Midbrain (tissue), 1 donor: ENCODE measurements around the gene COX6A1.
A peak's percentile ranks its signal among the peaks of the same experiment; 100 is the strongest.
"Not testable (repeated sequence)": the region's sequence is repeated elsewhere in the genome, so short reads cannot be mapped to it uniquely, and the experiment has no call there.

Experiments
- DNase-seq: peaks from one replicate; lab custom pipeline; 2025; lab: John Stamatoyannopoulos, UW

The COX6A1 gene

GRCh38 chr12:120428597-120429229, 9.2 kb upstream of the COX6A1 start:
- DNase-seq, result no peak

DNA sequence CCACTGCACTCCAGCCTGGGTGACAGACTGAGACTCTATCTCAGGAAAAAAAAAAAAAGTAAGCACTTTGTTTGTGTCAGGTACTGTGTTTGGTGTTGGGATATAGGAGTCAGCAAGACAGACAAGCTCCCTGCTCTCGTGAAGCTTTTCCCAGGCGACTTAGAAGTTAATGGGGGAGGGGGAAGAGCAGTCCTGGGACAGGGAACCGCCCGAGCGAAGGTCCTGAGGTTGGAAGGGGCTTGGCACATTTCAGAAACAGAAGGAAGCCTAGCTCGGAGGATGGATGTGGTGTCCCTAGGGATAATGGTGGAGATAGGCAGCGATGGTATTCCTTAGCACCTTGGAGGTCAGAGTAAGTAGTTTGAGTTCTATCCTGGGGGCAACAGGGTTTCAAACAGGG, 8.5 kb upstream of the COX6A1 start:
- DNase-seq, result no peak

- DNase-seq, result no peak
Observed at GRCh38 chr12:120432772-120433525, 5.0 kb upstream of the COX6A1 start.

GRCh38 chr12:120438495-120439198, 734 bp downstream of the COX6A1 start:
- DNase-seq, result no peak

DNA sequence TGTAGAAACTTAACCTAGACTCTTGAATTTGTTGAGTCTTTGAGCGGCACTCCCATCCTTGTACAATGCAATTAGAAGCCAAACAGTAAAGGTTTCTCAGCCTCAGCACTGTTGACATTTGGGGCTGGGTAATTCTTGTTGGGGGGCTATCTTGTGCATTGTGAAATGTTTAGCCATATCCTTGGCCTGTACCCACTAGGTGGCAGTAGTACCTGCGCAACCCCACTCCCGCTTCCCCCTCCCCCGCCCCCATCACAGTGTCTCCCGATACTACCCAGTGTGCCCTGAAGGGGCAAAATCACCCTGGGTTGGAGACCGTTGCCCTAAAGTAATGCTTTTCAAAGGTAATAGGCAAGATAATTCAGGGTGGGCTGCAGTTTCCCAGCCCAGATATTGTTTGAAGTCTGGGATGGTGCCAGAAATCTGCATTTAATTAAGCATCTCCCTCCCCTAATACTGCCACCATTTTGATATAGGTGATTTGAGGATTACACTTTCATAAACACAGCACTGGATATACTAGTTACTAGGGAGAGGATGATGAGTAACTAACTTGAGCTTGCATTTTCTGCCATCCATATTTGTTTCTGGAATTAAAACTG, 1.8 kb downstream of the COX6A1 start:
- DNase-seq, result peak; percentile 44

DNA sequence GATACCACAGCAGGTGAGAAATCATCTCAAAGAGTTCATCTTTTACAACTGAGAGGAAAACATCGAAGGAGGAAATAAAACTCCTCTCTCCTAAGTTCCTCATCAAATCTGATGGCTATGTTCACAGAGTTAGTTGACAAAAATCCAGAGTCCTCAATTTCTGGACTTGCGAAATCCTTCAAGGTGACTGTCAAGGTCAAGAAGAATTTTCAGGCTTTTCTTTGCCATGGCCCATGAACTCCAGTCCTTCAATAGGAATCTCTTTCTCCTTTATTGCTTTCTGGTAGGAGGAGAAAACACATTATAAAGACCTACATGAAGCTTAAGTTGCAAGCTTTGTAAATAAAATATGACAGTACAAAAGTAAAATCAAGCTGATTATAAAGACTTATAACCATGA, 6.8 kb downstream of the COX6A1 start:
- DNase-seq, result no peak

DNA sequence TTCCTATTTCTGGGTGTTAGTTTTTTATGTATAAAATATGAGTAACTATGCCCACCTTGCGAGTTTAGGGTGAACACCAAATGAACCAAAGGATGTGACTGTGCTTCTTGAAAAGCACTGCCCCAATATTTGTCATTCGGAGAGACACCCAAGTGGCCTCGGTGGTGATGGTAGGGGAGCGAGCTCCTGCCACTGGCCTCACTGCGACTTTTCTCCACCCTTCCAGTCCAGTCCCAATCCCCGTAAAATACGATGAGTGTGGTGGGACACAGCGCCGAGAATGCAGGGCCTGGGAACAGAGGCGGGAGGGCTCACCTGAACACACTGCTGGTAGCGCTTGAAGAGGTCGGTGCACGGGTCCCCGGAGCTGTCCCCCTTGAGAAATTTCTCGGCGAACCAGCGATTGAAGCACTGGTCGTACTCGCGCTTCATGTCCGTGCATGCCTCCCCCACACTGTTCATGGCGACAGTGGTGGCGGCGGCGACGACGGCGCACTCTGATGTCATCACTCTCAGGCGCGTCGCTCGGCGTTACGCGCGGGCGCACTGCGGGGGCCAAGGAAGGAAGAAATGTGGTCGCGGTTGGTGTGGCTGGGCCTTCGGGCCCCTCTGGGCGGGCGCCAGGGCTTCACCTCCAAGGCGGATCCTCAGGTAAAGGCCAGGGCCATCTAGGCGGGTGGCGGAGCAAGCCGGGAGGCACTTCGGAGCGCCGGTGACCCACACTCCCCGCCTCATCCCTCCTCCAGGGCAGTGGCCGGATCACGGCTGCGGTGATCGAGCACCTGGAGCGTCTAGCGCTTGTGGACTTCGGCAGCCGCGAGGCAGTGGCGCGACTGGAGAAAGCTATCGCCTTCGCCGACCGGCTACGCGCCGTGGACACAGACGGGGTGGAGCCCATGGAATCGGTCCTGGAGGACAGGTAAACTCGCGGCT, 8.3 kb downstream of the COX6A1 start, which contains the start of the genes GATC and TRIAP1:
TSS of gene GATC (plus strand) at position 534 of the 933 bp plus-strand sequence. CDS start at position 571, 37 bp downstream.
TSS of gene TRIAP1 (minus strand) at position 474 of the 933 bp plus-strand sequence. CDS start at position 462, 12 bp downstream.
- peak; percentile 90 for DNase-seq

GRCh38 chr12:120446844-120447178, 8.9 kb downstream of the COX6A1 start:
- DNase-seq, result not testable (repeated sequence)

GRCh38 chr12:120447992-120448391, 10.1 kb downstream of the COX6A1 start:
- DNase-seq, result no peak

DNA sequence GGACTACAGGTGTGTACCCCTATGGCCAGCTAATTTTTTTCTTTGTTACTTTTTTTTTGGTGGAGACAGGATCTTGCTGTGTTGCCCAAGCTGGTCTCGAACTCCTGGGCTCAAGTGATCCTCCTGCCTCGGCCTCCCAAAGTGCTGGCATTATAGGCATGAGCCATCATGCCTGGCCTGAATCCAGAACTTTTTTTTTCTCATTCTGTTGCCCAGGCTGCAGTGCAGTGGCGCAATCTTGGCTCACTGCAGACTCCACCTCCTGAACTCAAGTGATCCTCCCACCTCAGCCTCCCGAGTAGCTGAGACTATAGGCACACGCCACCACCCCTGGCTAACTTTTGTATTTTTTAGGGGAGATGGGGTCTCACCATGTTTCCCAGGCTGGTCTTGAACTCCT, 14.6 kb downstream of the COX6A1 start:
- not testable (repeated sequence) for DNase-seq

- no peak for DNase-seq
Observed at GRCh38 chr12:120453060-120453750, 15.3 kb downstream of the COX6A1 start.

GRCh38 chr12:120453977-120454376, 16.1 kb downstream of the COX6A1 start:
- DNase-seq, result no peak

DNA sequence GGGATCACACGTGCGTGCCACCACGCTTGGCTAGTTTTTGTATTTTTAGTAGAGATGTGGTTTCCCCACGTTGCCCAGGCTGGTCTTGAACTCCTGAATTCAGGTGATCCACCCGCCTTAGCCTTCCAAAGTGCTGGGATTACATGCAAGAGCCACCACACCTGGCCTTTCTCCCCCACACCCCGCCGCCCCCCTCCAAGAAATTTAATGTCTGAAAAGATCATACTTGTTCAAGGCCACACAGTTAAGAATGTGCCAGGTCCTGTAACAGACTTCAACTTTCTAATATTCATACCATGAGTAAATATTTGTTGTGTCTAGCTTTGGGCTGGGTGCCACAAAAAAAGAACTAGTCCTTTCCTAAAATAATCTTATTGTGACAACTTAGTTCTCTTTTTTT, 17.4 kb downstream of the COX6A1 start:
- DNase-seq, result no peak

- DNase-seq, result no peak
Observed at GRCh38 chr12:120457133-120457532, 19.2 kb downstream of the COX6A1 start.

- DNase-seq, result no peak
Observed at GRCh38 chr12:120460157-120460556, 22.2 kb downstream of the COX6A1 start.

DNA sequence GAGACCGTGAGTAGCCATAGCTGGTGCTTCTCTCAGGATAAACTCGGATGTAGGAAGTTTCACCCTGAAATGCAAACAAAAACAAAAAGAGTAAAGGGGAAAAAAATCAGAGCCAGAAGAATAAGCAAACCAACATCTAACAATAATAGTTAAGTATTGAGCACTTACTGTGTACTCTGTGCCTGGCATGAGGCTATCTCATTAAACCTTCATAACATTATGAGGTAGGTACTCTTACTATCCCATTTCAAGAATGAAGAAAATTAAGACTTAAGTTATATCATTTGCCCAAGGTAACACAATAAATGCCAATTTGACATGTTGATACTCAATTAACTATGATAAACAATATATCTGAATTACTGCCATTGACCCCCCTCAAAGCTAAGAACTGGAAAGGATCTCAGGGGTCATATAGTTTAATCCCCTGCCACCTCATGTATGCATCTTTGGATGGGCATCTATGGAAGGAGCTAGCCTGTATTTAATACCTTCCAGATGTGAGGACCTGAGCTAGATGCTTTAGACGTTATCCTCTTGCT, 24.3 kb downstream of the COX6A1 start:
- no peak for DNase-seq

GRCh38 chr12:120463712-120464111, 25.8 kb downstream of the COX6A1 start:
- DNase-seq, result no peak

- DNase-seq, result no peak
Observed at GRCh38 chr12:120465756-120466155, 27.8 kb downstream of the COX6A1 start.

- DNase-seq, result peak; percentile 7
Observed at GRCh38 chr12:120466560-120467315, 28.8 kb downstream of the COX6A1 start.

- no peak for DNase-seq
Observed at GRCh38 chr12:120467439-120467838, 29.5 kb downstream of the COX6A1 start.
